Measurements from ENCODE around the gene CCDC138.

DNA sequence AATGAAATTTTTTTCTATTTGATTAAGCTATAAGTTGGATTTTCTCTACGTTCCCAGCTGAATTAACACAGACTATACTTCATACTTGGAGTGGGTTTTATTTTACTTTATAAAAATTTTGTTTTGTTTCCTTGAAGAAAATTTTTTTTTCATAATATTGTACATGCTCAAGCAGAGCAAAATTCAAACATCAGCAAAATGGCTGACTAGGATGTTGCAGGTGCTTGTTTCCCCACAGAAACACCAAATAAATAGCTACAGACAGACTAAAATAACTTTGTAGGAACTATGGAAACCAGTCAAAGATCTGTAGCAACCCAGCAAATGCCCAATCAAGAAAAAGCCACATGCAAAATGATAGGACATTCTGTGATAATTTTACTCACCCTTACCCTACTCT, 82.3 kb downstream of the CCDC138 start:
- TF ChIP-seq, protein P1, sequence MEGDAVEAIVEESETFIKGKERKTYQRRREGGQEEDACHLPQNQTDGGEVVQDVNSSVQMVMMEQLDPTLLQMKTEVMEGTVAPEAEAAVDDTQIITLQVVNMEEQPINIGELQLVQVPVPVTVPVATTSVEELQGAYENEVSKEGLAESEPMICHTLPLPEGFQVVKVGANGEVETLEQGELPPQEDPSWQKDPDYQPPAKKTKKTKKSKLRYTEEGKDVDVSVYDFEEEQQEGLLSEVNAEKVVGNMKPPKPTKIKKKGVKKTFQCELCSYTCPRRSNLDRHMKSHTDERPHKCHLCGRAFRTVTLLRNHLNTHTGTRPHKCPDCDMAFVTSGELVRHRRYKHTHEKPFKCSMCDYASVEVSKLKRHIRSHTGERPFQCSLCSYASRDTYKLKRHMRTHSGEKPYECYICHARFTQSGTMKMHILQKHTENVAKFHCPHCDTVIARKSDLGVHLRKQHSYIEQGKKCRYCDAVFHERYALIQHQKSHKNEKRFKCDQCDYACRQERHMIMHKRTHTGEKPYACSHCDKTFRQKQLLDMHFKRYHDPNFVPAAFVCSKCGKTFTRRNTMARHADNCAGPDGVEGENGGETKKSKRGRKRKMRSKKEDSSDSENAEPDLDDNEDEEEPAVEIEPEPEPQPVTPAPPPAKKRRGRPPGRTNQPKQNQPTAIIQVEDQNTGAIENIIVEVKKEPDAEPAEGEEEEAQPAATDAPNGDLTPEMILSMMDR (IDR thresholded peaks at IDR 0.05): no peak
- TF ChIP-seq POLR2A (IDR thresholded peaks at IDR 0.05): no peak
